BJ (cell line): ENCODE results near the gene NDUFB3. TPM values are rescaled to one million over a fixed set of nuclear protein-coding genes. Genes with fewer than 3 reads are reported as not detected.
"Not testable (repeated sequence)": the region's sequence is repeated elsewhere in the genome, so short reads cannot be mapped to it uniquely, and the experiment has no call there.

Source experiments
- CTCF ChIA-PET: fragments of 350-600 bp; formaldehyde crosslinking; extraction: SDS; loops from one replicate; lab custom pipeline; 2021; ENCODE audit warnings: antibody characterized with exemption, inconsistent platforms; lab: Yijun Ruan, JAX
- POLR2A ChIA-PET: fragments of 300-600 bp; sonication (Branson Sonifier 250); formaldehyde crosslinking; extraction: SDS; loops from one replicate; lab custom pipeline; 2021; ENCODE audit warnings: antibody characterized with exemption; lab: Charles Lee
- DNase-seq: peaks from one replicate; pipeline ENCODE4 v3.0.0-alpha.2; 2011; ENCODE audit warnings: low read depth
- H3K27me3 ChIP-seq: 2 replicates; pipeline ENCODE4 v1.6.0; 2011; ENCODE audit warnings: low read length; ENCODE audit not compliant: control insufficient read depth, insufficient read depth
- H3K36me3 ChIP-seq: 2 replicates; pipeline ENCODE4 v1.5.1; 2011; ENCODE audit warnings: low read length; ENCODE audit not compliant: control insufficient read depth, insufficient read depth
- H3K4me3 ChIP-seq: 2 replicates; pipeline ENCODE4 v1.5.1; 2011; ENCODE audit warnings: low read depth, mild to moderate bottlenecking, control low read depth, low read length
- CTCF ChIP-seq: IDR thresholded peaks from 2 replicates; pipeline ENCODE4 v1.5.1; 2011; ENCODE audit warnings: low read depth, mild to moderate bottlenecking, control low read depth, inconsistent platforms, low read length, moderate library complexity; ENCODE audit not compliant: insufficient read depth
- polyA minus RNA-seq: library from RNA; depleted of rRNA, polyadenylated mRNA; stranded (reverse); fragments of >200 nt; gene quantifications from 2 replicates; pipeline ENCODE4 v1.2.3, GENCODE V29; 2011; rRNA and poly(A)+ RNA removed
- polyA plus RNA-seq: library from polyadenylated mRNA; depleted of rRNA; stranded (reverse); fragments of >200 nt; gene quantifications from 2 replicates; pipeline ENCODE4 v1.2.3, GENCODE V29; 2011; rRNA removed

NDUFB3 gene
- 25.2 and 80.0 TPM in 2 replicates for polyA plus RNA-seq
- 3.8 and 4.0 TPM in 2 replicates for polyA minus RNA-seq

DNA sequence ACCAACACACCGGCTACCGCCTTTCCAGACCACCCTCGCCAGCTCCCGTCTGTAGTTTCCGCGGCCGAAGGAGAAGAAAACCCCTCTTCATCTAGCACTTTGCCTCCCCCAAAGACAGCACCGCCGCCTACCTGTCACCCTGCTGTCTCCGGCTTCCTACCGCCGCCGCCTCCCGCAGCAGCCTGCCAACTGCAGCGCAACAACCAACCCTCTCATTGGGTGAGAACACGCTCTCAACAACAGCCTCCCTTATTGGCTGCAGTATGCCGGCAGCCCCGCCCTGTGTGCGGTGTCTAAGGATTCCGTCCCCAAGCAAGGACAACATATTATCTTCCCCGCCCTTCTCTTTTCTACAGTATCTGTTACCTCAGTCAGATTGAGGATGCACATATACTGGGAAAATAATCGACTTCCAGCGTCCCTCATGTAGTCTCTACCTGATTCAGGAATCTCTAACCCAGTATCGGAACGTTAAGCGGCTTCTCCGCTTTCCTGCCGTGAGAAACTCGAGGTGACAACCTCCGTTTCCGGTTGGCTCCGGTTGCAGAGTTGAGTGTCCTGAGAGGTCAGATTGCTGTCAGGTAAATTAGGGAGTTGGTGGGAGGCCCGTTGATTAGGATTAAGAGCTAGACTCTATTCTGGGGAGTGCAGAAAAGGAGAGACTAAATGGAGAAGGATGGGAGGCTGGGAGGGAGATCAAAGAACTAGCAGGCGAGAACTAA lies at the start of gene NDUFB3, which contains the start of gene HYCC2:
NDUFB3 (plus strand) TSS at position 523 of the 722 bp plus-strand sequence. CDS start 6,882 bp downstream, outside the sequence.
HYCC2 (minus strand) TSS at position 193 of the 722 bp plus-strand sequence. CDS start 47,662 bp downstream, outside the sequence.
- peak; percentile 46 for TF ChIP-seq CTCF
- CTCF ChIA-PET, result interaction anchor here (1.2 to 7.1 kb wide), 4 partner anchors 83 to 170 kb away, joined by 4 to 87 read pairs (median 6); no protein-coding TSS in a partner anchor
- POLR2A ChIA-PET, result no interaction called here

GRCh38 chr2:201024518-201024917 lies 47.3 kb upstream of the NDUFB3 start:
- no peak for TF ChIP-seq CTCF
- H3K27me3 ChIP-seq, result no peaks in the 10 kb centered on the region
- H3K36me3 ChIP-seq, result no peaks in the 10 kb centered on the region
- CTCF ChIA-PET, result interaction anchor here (0.6 to 1.2 kb wide), 3 partner anchors 21 to 999 kb away, joined by 3 read pairs; no protein-coding TSS in a partner anchor
- H3K4me3 ChIP-seq, result no peak overlapping the region
- POLR2A ChIA-PET, result interaction anchor here (0.5 to 0.8 kb wide), 2 partner anchors 112 to 536 kb away, joined by 3 to 4 read pairs; no protein-coding TSS in a partner anchor
- no peak for DNase-seq

More for the DNA sequence above, at the start of gene NDUFB3, which contains the start of gene HYCC2:
- Histone ChIP-seq H3K27me3 (no peaks in the 10 kb centered on the region), H3K36me3 (no peaks in the 10 kb centered on the region), H3K4me3 (peak within 1 kb of the TSS; percentile 99)
- DNase-seq, result peak; percentile 58

DNA sequence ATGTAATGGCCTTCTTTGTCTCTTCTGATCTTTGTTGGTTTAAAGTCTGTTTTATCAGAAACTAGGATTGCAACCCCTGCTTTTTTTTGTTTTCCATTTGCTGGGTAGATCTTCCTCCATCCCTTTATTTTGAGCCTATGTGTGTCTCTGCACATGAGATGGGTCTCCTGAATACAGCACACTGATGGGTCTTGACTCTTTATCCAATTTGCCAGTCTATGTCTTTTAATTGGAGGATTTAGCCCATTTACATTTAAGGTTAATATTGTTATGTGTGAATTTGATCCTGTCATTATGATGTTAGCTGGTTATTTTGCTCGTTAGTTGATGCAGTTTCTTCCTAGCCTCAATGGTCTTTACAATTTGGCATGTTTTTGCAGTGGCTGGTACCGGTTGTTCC lies 37.4 kb upstream of the NDUFB3 start:
- H3K27me3 ChIP-seq, H3K4me3 ChIP-seq, DNase-seq, POLR2A ChIA-PET, H3K36me3 ChIP-seq: not testable (repeated sequence)
- CTCF ChIA-PET, result interaction anchor here (0.6 kb wide), 1 partner anchor 98 kb away, joined by 5 read pairs; no protein-coding TSS in a partner anchor

- CTCF ChIA-PET, DNase-seq, H3K4me3 ChIP-seq, POLR2A ChIA-PET, H3K36me3 ChIP-seq, H3K27me3 ChIP-seq: not testable (repeated sequence)
These were observed 33.4 kb upstream of the NDUFB3 start for GRCh38 chr2:201038361-201038760.

DNA sequence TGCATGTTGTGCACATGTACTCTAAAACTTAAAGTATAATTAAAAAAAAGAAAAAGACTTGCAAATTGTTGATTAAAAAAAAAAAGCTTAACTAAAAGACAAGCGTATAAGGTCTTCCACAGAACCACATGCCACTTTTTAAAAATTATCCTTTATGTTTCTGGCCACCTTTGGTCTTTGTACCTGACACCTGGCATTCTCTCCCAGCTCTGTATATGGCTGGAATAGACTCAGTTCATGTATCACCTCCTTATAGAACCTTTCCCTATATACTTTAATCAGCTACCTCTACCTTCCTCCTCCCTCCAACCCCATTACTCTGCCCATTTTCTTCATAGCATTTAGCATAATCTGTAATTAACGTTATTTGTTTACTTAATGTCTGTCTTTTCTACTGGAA lies 32.9 kb upstream of the NDUFB3 start:
- CTCF ChIA-PET, result no interaction called here

More for the DNA sequence above, 32.9 kb upstream of the NDUFB3 start:
- Histone ChIP-seq H3K4me3 (no peak overlapping the region), H3K36me3 (no peaks in the 10 kb centered on the region), H3K27me3 (no peaks in the 10 kb centered on the region)
- no peak for DNase-seq
- POLR2A ChIA-PET, result no interaction called here
- no peak for TF ChIP-seq CTCF
